ENCODE measurements around the gene MARS1.

GRCh38 chr12:57531836-57532235, 44.0 kb downstream of the MARS1 start:
- TF ChIP-seq CTCF (conservative IDR thresholded peaks at IDR 0.05 in 1 of 2, IDR thresholded peaks at IDR 0.05 in 1 of 2; ENCODE audit: low read depth in 1 of 2, low read length in 2 of 2) (no peak), EZH2 (IDR thresholded peaks at IDR 0.05; ENCODE audit: low read length, missing control alignments) (no peak)
